ENCODE data around the gene MRPS18C.
A peak's percentile ranks its signal among the peaks of the same experiment; 100 is the strongest.
"Not testable (repeated sequence)": the region's sequence is repeated elsewhere in the genome, so short reads cannot be mapped to it uniquely, and the experiment has no call there.

MRPS18C gene

DNA sequence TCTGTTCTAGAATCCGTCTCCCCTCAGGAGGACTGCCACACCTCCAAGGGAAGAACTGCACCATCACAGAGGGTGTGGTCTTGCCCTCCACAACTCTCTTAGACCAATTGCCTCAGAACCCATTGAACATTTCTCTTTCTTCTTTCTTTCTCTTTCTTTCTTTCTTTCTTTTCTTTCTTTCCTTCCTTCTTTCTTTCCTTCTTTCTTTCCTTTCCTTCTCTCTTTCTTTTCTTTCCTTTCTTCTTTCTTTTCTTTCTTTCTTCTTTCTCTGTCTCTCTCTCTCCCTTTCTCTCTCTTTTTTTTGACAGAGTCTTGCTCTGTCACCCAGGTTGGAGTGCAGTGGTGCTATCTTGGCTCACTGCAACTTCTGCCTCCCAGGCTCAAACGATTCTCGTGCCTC lies 45.8 kb downstream of the MRPS18C start:
- DNase-seq, result not testable (repeated sequence)

DNA sequence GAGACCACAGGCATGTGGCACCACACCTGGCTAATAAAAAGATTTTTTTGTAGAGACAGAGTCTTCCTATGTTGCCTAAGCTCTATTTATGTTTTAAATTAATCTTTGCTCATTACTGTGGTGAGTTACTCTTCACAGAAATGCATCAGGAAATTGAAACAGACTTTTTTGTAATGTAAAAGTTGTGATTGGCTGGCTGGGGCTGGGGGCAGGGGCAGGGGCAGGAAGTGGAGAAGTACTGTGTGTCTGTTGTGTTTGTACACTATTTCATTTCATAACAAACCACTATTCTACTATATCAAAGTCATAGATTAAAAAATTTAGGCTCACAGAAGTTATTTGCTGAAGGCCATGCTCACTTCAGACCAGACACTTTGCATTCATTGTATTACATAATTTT lies 48.1 kb downstream of the MRPS18C start:
- no peak for DNase-seq

DNA sequence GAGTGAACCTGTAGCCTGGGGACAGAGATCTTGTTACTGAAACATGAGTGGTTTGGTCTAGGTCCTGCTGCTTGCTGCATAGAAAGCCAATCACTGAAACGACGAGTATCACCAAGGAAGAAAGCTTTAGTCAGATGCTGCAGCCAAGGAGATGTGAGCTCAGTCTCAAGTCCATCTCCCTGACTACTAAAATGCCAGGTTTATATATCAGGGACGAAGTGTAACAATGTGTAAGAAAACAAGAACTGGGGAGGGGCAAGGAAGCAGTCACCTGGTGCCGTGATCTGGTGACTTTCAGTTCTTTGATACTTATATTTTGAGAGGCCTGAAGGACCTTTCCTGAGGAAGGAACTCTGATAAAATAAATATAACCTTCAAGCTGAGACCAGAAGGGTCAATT lies 48.6 kb downstream of the MRPS18C start:
- no peak for DNase-seq

DNA sequence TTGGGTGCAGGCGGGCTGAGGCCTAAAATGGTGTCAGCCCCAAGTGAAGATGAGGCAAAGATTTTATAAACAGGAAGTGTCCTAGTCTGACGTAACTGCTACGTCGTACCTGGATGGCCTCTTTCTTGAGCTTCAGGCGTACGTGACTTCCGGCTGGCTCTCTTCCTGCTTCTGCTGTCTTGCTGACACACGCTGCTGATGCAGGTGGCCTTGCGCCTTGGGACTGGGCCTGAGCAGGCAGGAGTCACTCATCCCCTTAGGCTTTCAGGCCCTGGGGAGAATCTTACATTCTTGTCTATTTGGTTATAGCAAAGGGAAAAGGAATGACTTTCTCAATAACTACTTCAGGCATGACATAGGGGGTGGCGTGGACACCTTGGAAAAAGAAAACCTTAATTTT lies 49.1 kb downstream of the MRPS18C start:
- DNase-seq, result no peak

DNA sequence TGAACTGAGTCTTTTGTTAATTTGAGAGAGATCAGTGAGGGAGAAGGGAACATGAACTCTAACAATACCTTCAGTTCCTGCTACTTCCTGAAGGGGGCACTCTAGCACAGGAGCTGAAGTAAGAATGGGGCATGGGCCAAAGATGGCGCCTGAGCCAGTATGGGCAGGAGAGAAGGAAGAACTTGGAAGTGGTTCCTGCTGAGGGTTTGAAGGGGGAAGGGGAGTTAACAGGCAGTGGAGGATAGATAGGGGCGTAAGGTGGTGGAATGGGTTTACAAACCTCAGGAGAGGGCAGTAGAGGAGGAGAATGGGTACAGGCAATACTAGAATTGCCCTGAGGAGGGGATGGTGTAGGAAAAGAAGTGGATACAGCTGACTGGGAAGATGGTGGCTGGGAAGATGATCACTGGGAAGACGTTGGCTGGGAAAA lies 53.3 kb downstream of the MRPS18C start:
- DNase-seq, result peak; percentile 54

DNA sequence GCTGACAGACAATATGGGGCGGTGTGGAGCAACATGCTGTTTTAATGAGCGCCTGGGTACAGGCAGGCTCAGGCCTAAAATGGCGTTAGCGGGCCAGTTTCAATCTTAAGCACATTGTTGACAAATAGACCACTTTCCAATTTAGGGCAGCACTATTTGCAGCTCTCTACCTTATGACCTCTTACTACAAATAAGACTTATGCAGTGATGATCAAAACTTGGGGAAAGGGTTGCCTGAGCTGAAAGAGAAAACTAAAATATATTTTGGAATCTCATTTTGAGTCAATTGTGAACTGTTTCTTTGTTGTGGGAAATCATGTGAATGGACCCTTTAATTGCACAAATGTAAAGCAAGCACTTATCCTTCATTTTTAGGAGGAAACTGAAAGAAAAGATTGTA lies 54.6 kb downstream of the MRPS18C start:
- no peak for DNase-seq
